ENCODE results near the gene SEMG2. TPM values are rescaled to one million over a fixed set of nuclear protein-coding genes. Genes with fewer than 3 reads are reported as not detected.

SEMG2 gene
- polyA plus RNA-seq, 1 experiment, result not detected

DNA sequence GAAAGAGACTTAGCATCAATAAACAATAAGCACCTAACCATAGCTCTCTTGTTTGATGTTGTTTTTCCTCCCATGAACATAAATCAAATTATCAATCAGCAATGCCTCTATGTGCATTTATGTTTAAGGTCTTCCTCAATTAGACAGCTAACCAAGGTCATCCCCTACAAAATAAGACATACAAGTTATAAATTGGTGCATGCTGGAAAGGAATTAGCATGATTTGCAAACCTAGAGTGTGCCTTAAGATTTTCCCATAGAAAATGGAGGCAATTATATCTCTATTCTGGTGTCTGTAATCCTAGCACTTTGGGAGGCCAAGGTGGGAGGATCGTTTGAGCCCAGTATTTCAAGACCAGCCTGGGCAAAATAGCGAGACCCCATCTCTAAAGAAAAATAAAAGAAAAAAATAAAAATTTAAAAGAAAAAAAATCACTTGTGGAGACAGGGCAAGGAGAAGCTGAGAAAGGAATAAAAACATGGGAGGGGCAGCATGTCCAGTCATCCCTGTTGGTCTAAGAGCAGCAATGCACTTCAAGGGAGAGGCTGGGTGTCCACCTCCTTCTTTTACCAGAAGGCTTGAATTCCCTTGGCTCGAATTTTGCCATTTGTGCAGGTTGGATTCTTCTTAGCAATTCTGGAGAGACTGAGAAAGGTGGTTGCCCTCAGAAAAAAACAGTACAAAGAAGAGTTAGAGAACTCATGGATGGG lies 42.5 kb downstream of the SEMG2 start:
- CTCF ChIA-PET, result no interaction called here
- TF ChIP-seq, protein P1, sequence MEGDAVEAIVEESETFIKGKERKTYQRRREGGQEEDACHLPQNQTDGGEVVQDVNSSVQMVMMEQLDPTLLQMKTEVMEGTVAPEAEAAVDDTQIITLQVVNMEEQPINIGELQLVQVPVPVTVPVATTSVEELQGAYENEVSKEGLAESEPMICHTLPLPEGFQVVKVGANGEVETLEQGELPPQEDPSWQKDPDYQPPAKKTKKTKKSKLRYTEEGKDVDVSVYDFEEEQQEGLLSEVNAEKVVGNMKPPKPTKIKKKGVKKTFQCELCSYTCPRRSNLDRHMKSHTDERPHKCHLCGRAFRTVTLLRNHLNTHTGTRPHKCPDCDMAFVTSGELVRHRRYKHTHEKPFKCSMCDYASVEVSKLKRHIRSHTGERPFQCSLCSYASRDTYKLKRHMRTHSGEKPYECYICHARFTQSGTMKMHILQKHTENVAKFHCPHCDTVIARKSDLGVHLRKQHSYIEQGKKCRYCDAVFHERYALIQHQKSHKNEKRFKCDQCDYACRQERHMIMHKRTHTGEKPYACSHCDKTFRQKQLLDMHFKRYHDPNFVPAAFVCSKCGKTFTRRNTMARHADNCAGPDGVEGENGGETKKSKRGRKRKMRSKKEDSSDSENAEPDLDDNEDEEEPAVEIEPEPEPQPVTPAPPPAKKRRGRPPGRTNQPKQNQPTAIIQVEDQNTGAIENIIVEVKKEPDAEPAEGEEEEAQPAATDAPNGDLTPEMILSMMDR (IDR thresholded peaks at IDR 0.05; ENCODE audit: low read depth, low read length), result no peak

DNA sequence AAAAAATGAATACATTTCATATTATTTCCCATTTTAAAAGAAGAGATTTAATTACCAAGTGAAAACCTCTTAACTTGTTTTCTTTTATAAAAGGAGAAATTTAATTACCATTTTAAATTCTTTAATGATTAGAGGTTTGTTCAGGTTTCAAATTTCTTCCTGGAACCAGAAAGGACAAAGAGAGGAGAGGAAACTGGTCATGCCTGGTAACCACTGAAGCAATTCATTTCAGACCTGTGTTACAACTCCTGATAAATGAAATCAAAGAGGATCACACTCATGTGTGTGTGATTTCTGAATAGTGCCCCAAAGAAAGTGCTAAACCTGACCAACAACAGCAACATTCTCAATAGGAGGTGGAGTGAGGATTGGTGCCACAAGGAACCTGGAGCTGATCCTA lies 45.8 kb downstream of the SEMG2 start:
- no peak for DNase-seq (ENCODE audit: low read depth, low spot score)
- CTCF ChIA-PET, result no interaction called here
- TF ChIP-seq, protein P1 (IDR thresholded peaks at IDR 0.05; ENCODE audit: low read depth, low read length), result no peak
- H3K9me3 ChIP-seq (ENCODE audit: control insufficient read depth, insufficient read depth, low read length), result no peaks in the 10 kb centered on the region
- no peak overlapping the region for H3K4me3 ChIP-seq (ENCODE audit: low read depth, low read length)
- POLR2A ChIA-PET, result no interaction called here
- no peak overlapping the region for H3K27ac ChIP-seq (ENCODE audit: low read depth, low read length)
- peaks cover 6% of the 10 kb centered on the region for H3K27me3 ChIP-seq (ENCODE audit: control insufficient read depth, insufficient read depth, low read length)

More for the DNA sequence above, 42.5 kb downstream of the SEMG2 start:
- peaks cover 8% of the 10 kb centered on the region for H3K27me3 ChIP-seq (ENCODE audit: control insufficient read depth, insufficient read depth, low read length)
- no peak for DNase-seq (ENCODE audit: low read depth, low spot score)
- POLR2A ChIA-PET, result no interaction called here
- no peaks in the 10 kb centered on the region for H3K9me3 ChIP-seq (ENCODE audit: control insufficient read depth, insufficient read depth, low read length)
- no peak overlapping the region for H3K27ac ChIP-seq (ENCODE audit: low read depth, low read length)
- H3K4me3 ChIP-seq (ENCODE audit: low read depth, low read length), result no peak overlapping the region

DNA sequence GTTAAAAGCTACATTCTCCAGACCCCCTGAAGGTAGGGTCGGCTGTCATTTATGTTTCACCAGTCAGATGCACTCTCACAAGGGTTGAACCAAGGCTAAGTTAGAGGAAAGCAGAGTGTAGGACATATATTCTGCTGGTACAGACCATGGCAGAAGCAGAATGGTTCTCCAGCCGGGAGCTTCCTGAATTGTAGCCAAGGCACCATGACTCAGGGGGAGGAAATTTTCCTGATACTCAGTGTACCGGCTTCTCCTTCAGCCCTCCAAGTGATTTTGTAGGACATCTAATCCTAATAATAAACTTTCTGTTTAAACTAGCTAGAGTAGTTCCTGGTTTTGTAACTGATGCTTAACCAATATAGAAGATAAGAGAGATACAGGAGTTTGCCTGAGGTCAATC lies 47.4 kb downstream of the SEMG2 start:
- no peak for DNase-seq (ENCODE audit: low read depth, low spot score)
- POLR2A ChIA-PET, result no interaction called here
- peaks cover 8% of the 10 kb centered on the region for H3K27me3 ChIP-seq (ENCODE audit: control insufficient read depth, insufficient read depth, low read length)
- CTCF ChIA-PET, result interaction anchor here (0.5 to 2.2 kb wide), 4 partner anchors 22 to 1413 kb away, joined by 3 to 7 read pairs (median 4); no protein-coding TSS in a partner anchor
- no peak overlapping the region for H3K4me3 ChIP-seq (ENCODE audit: low read depth, low read length)
- H3K27ac ChIP-seq (ENCODE audit: low read depth, low read length), result no peak overlapping the region
- no peaks in the 10 kb centered on the region for H3K9me3 ChIP-seq (ENCODE audit: control insufficient read depth, insufficient read depth, low read length)
- TF ChIP-seq, protein P1 (IDR thresholded peaks at IDR 0.05; ENCODE audit: low read depth, low read length), result no peak

DNA sequence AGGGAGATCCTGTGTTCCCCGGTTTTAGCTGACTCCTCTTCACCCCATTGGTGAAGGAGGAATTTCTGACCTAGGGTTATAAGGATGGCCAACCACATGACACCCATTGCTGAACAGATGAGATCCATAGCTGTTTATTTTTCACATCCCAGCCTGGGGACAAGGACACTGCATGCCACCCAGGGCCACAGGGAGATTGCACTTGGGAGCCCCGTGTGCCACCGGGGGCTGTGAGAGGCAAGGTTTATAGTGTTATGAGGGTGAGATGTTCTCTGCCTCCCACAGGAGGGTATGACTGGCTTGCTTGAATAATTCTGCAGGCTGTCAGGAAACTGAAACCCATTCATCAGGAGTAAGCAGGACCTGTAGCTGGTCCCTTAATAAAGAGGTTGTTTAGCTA lies 47.9 kb downstream of the SEMG2 start:
- no peak for DNase-seq (ENCODE audit: low read depth, low spot score)
- H3K27ac ChIP-seq (ENCODE audit: low read depth, low read length), result no peak overlapping the region
- H3K4me3 ChIP-seq (ENCODE audit: low read depth, low read length), result no peak overlapping the region
- TF ChIP-seq, protein P1 (IDR thresholded peaks at IDR 0.05; ENCODE audit: low read depth, low read length), result no peak
- H3K9me3 ChIP-seq (ENCODE audit: control insufficient read depth, insufficient read depth, low read length), result no peaks in the 10 kb centered on the region
- ChIA-PET CTCF (interaction anchor here (1.2 to 2.2 kb wide), 3 partner anchors 22 to 25 kb away, joined by 3 to 7 read pairs (median 5); no protein-coding TSS in a partner anchor), POLR2A (no interaction called here)
- H3K27me3 ChIP-seq (ENCODE audit: control insufficient read depth, insufficient read depth, low read length), result peaks cover 13% of the 10 kb centered on the region

DNA sequence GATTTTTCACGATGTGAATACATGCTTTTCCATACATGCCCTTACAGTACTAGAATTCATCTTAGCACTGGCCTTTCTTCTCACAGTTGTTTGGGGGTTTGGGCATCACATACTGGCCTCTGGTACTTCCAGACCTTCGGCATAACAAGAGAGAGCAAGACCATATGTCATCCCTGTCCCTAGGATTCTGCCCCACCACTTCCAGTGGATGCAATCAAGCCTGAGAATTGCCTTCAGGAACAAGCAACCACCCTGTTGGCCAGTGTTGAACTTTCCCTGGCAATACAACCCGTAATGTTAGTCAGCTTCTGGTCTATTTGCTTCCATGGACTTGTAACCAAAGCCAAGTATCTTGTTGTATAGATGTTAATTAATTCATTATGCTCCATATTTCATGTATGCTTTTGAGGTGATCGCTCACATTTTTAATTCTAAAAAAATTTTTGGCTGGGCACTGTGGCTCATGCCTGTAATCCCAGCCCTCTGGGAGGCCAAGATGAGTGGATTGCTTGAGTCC lies 48.6 kb downstream of the SEMG2 start:
- Histone ChIP-seq H3K9me3 (ENCODE audit: control insufficient read depth, insufficient read depth, low read length) (no peaks in the 10 kb centered on the region), H3K4me3 (ENCODE audit: low read depth, low read length) (no peak overlapping the region), H3K27ac (ENCODE audit: low read depth, low read length) (no peak overlapping the region), H3K27me3 (ENCODE audit: control insufficient read depth, insufficient read depth, low read length) (peaks cover 15% of the 10 kb centered on the region)
- ChIA-PET CTCF (interaction anchor here (1.2 to 2.2 kb wide), 3 partner anchors 21 to 24 kb away, joined by 3 to 7 read pairs (median 5); no protein-coding TSS in a partner anchor), POLR2A (no interaction called here)
- TF ChIP-seq, protein P1 (IDR thresholded peaks at IDR 0.05; ENCODE audit: low read depth, low read length), result no peak
- DNase-seq (ENCODE audit: low read depth, low spot score), result no peak
